Psoas muscle (tissue), 8 donors: ENCODE measurements around the gene PLXNC1. TPM values are rescaled to one million over a fixed set of nuclear protein-coding genes. Genes with fewer than 3 reads are reported as not detected.

Experiments
- ATAC-seq, 4 donors: fragments of 200-7000 bp; cut with Tn5 transposase; one replicate each; pipeline ENCODE4 v1.9.1; 2020; ENCODE audit warnings: moderate library complexity in 3 of 4, mild to moderate bottlenecking in 2 of 4
- DNase-seq, 2 donors: peaks; one replicate each; pipeline ENCODE4 v3.0.0-alpha.2; 2020
- H3K27ac ChIP-seq: fragments of 200-600 bp; one replicate; pipeline ENCODE4 v1.8.0; 2022
- H3K27me3 ChIP-seq, 3 donors: fragments of 200-600 bp in 1 of 3; one replicate each; pipeline versions ENCODE4 v1.6.1 to v1.8.0; 2013 to 2022; ENCODE audit warnings: low read length in 2 of 3, mild to moderate bottlenecking in 2 of 3, moderate library complexity in 1 of 3; ENCODE audit not compliant: insufficient read depth in 3 of 3
- H3K36me3 ChIP-seq, 2 donors: fragments of 200-600 bp in 1 of 2; one replicate each; pipeline versions ENCODE4 v1.6.1 to v1.8.0; 2013 to 2022; ENCODE audit warnings: low read depth in 1 of 2, mild to moderate bottlenecking in 1 of 2, moderate library complexity in 1 of 2; ENCODE audit not compliant: insufficient read depth in 1 of 2
- H3K4me1 ChIP-seq: fragments of 200-600 bp; one replicate; pipeline ENCODE4 v1.8.0; 2022
- H3K4me3 ChIP-seq: fragments of 200-600 bp; one replicate; pipeline ENCODE4 v1.8.0; 2022; ENCODE audit warnings: mild to moderate bottlenecking
- H3K9me3 ChIP-seq: fragments of 200-600 bp; one replicate; pipeline ENCODE4 v1.8.0; 2022
- CTCF ChIP-seq: fragments of 200-600 bp; IDR thresholded peaks from one replicate; pipeline ENCODE4 v1.8.0; 2022; ENCODE audit warnings: antibody characterized with exemption
- WGBS, 3 donors: extraction: QIAGEN DNeasy Blood & Tissue Kit; methylation state at CpG; one replicate each; pipeline versions ENCODE4 v1.1.6 to v1.1.7; 2013; 5-methylcytosine and 5-hydroxymethylcytosine counted together
- intact Hi-C, 2 donors: fragments of 100-400 bp; cut with DNase I; formaldehyde crosslinking; loops; one replicate each; pipeline versions ENCODE4 v1.11.0 to v1.14.2; 2022
- polyA plus RNA-seq, 3 donors: library from polyadenylated mRNA; stranded (reverse); fragments of 200-250 nt; gene quantifications; one replicate each; pipeline ENCODE4 v1.2.3, GENCODE V29; 2013
- total RNA-seq, 4 donors: library from RNA; stranded (reverse); fragmentation: NEBNext Ultra II Directional in 2 of 4; extraction: Animal tissue kit (Norgen Biotek cat#: 25700) in 2 of 4; gene quantifications; one replicate each; pipeline versions ENCODE4 v1.2.1 to v1.2.4, GENCODE V29; 2021 to 2023
- donor health status: healthy with polysubstance abuse.
- donor health status: DM: no; HTN: no; CAD: no; lungs with moderate emphysema.
- donor health status: Bipolar disorder and iron deficiency.
- donor health status: healthy.
- donor health status: DM: yes; HTN: yes; CAD: no.
- donor health status: DM: no; HTN: no; CAD: no.
- donor health status: DM: no; HTN: no; CAD: no.
- donor health status: DM: yes; HTN: yes; CAD: no.

The PLXNC1 gene
- total and polyA plus RNA-seq, 7 donors = 0.18 to 4.0 (median 0.52) TPM

GRCh38 chr12:94235848-94236247 is 87.5 kb downstream of the PLXNC1 start:
- no peak for DNase-seq
- intact Hi-C loops = no loop called here
- no peaks in the 10 kb centered on the region for H3K36me3 ChIP-seq
- no peaks in the 10 kb centered on the region for H3K9me3 ChIP-seq
- H3K4me3 ChIP-seq = no peak overlapping the region
- 71 to 82% (median 82%) methylated on average over 3 of the region's 3 CpGs for WGBS, 3 donors
- ATAC-seq = no peak
- no peak for TF ChIP-seq CTCF
- no peak overlapping the region for H3K27ac ChIP-seq
- no peaks in the 10 kb centered on the region for H3K27me3 ChIP-seq
- H3K4me1 ChIP-seq = no peaks in the 10 kb centered on the region

GRCh38 chr12:94239332-94239993 is 91.1 kb downstream of the PLXNC1 start:
- DNase-seq (no peak), ATAC-seq (no peak)
- no peak for TF ChIP-seq CTCF
- intact Hi-C loops = no loop called here
- Histone ChIP-seq H3K27ac (no peak overlapping the region), H3K27me3 (no peaks in the 10 kb centered on the region), H3K9me3 (no peaks in the 10 kb centered on the region), H3K4me3 (no peak overlapping the region), H3K4me1 (peaks cover 6% of the 10 kb centered on the region), H3K36me3 (no peaks in the 10 kb centered on the region)
- WGBS, 3 donors = 90 to 91% (median 91%) methylated on average over 7 of the region's 7 CpGs

- Histone ChIP-seq H3K4me1 (peaks cover 6% of the 10 kb centered on the region), H3K27me3 (no peaks in the 10 kb centered on the region), H3K9me3 (no peaks in the 10 kb centered on the region), H3K27ac (no peak overlapping the region), H3K4me3 (no peak overlapping the region), H3K36me3 (no peaks in the 10 kb centered on the region)
- ATAC-seq (no peak), DNase-seq (no peak)
- intact Hi-C loops = no loop called here
- WGBS, 3 donors = 100% methylated on average over 1 of the region's 1 CpG
- no peak for TF ChIP-seq CTCF
Measured at GRCh38 chr12:94240171-94240570, 91.8 kb downstream of the PLXNC1 start.

GRCh38 chr12:94242901-94243300 is 94.5 kb downstream of the PLXNC1 start:
- peak in 2 of 4 donors; percentile 27 to 54 for ATAC-seq

More at GRCh38 chr12:94242901-94243300, 94.5 kb downstream of the PLXNC1 start:
- Histone ChIP-seq H3K9me3 (no peaks in the 10 kb centered on the region), H3K4me1 (peaks cover 6% of the 10 kb centered on the region), H3K27me3 (no peaks in the 10 kb centered on the region), H3K4me3 (no peak overlapping the region), H3K27ac (no peak overlapping the region), H3K36me3 (no peaks in the 10 kb centered on the region)
- WGBS, 3 donors = 30 to 42% (median 37%) methylated on average over 6 of the region's 6 CpGs
- no peak for DNase-seq
- TF ChIP-seq CTCF = no peak
- intact Hi-C loops = no loop called here
